ENCODE measurements around the gene DCAF17. TPM values are rescaled to one million over a fixed set of nuclear protein-coding genes. Genes with fewer than 3 reads are reported as not detected.
A peak's percentile ranks its signal among the peaks of the same experiment; 100 is the strongest.

DCAF17 gene
- 16.2 TPM for total RNA-seq (ENCODE audit: unreplicated experiment)
- long read RNA-seq, partial matches to known transcripts = 0 of 3 reads
- long read RNA-seq, other reads (novel, unspliced or antisense) = 3 of 3 reads

- no peaks in the 10 kb centered on the region for H3K9me3 Mint-ChIP-seq (ENCODE audit: unreplicated experiment)
- H3K4me1 Mint-ChIP-seq (ENCODE audit: unreplicated experiment) = peaks cover 12% of the 10 kb centered on the region
- DNase-seq (ENCODE audit: low spot score) = peak; percentile 93
- peak within 1 kb of the TSS; percentile 95 for H3K4me3 Mint-ChIP-seq (ENCODE audit: unreplicated experiment)
- TF ChIP-seq, protein P1, sequence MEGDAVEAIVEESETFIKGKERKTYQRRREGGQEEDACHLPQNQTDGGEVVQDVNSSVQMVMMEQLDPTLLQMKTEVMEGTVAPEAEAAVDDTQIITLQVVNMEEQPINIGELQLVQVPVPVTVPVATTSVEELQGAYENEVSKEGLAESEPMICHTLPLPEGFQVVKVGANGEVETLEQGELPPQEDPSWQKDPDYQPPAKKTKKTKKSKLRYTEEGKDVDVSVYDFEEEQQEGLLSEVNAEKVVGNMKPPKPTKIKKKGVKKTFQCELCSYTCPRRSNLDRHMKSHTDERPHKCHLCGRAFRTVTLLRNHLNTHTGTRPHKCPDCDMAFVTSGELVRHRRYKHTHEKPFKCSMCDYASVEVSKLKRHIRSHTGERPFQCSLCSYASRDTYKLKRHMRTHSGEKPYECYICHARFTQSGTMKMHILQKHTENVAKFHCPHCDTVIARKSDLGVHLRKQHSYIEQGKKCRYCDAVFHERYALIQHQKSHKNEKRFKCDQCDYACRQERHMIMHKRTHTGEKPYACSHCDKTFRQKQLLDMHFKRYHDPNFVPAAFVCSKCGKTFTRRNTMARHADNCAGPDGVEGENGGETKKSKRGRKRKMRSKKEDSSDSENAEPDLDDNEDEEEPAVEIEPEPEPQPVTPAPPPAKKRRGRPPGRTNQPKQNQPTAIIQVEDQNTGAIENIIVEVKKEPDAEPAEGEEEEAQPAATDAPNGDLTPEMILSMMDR (IDR thresholded peaks at IDR 0.05; ENCODE audit: unreplicated experiment) = peak; percentile 3
- peak within 1 kb of the TSS; percentile 80 for H3K27ac Mint-ChIP-seq (ENCODE audit: unreplicated experiment)
- H3K36me3 Mint-ChIP-seq (ENCODE audit: low read depth, unreplicated experiment) = peaks cover 21% of the 10 kb centered on the region
- H3K27me3 Mint-ChIP-seq (ENCODE audit: unreplicated experiment) = peaks cover 7% of the 10 kb centered on the region
These were observed at the start of gene DCAF17 for GRCh38 chr2:171434013-171434989. DCAF17 (plus strand) TSS chr2:171434226; CDS start chr2:171434578, 352 bp downstream.

DNA sequence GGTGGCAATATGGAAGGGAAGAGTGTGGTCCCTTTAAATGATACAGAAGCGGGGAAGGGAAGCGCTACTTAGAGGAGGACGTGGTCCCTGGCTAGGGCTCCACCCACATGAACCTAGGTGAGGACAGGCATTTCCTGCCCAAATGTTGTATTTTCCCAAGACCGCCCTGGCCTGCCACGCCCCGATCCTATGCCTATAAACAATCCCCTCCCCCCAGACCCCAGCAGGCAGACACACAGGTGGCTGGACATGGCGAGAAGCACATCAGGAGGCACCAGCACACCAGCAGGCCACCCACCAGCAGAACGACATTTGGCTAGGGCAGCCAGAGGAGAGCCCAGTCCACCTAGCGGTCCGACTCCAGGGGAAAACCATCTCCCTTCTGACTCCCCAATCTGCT lies 47.4 kb upstream of the DCAF17 start:
- Mint-ChIP-seq H3K4me1 (ENCODE audit: unreplicated experiment) (peaks cover 6% of the 10 kb centered on the region), H3K9me3 (ENCODE audit: unreplicated experiment) (no peaks in the 10 kb centered on the region), H3K27me3 (ENCODE audit: unreplicated experiment) (peaks cover 1% of the 10 kb centered on the region), H3K4me3 (ENCODE audit: unreplicated experiment) (no peak overlapping the region), H3K36me3 (ENCODE audit: low read depth, unreplicated experiment) (peaks cover 4% of the 10 kb centered on the region), H3K27ac (ENCODE audit: unreplicated experiment) (no peak overlapping the region)
- DNase-seq (ENCODE audit: low spot score) = no peak
- TF ChIP-seq, protein P1 (IDR thresholded peaks at IDR 0.05; ENCODE audit: unreplicated experiment) = no peak

- no peaks in the 10 kb centered on the region for H3K9me3 Mint-ChIP-seq (ENCODE audit: unreplicated experiment)
- no peak for DNase-seq (ENCODE audit: low spot score)
- TF ChIP-seq, protein P1 (IDR thresholded peaks at IDR 0.05; ENCODE audit: unreplicated experiment) = no peak
- peaks cover 1% of the 10 kb centered on the region for H3K27me3 Mint-ChIP-seq (ENCODE audit: unreplicated experiment)
- H3K36me3 Mint-ChIP-seq (ENCODE audit: low read depth, unreplicated experiment) = peaks cover 3% of the 10 kb centered on the region
- peaks cover 6% of the 10 kb centered on the region for H3K4me1 Mint-ChIP-seq (ENCODE audit: unreplicated experiment)
- H3K4me3 Mint-ChIP-seq (ENCODE audit: unreplicated experiment) = no peak overlapping the region
- H3K27ac Mint-ChIP-seq (ENCODE audit: unreplicated experiment) = no peak overlapping the region
These were observed 47.0 kb upstream of the DCAF17 start for GRCh38 chr2:171387052-171387451.

DNA sequence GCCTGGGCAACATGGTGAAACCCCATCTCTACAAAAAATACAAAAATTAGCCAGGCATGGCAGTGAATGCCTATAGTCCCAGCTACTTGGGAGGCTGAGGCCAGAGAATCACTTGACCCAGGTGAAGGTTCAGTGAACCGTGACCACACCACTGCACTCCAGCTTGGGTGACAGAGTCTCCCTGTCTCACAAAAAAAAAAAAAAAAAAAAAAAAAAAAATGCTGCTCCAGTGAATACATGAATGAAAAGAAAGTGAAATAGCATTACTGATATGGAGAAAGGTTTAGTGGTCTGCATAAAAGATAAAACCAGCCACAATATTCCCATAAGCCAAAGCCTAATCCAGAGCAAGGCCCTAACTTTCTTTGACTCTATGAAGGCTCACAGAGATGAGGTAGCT lies 44.7 kb upstream of the DCAF17 start:
- H3K27me3 Mint-ChIP-seq (ENCODE audit: unreplicated experiment) = peaks cover 1% of the 10 kb centered on the region
- TF ChIP-seq, protein P1 (IDR thresholded peaks at IDR 0.05; ENCODE audit: unreplicated experiment) = no peak
- peaks cover 3% of the 10 kb centered on the region for H3K36me3 Mint-ChIP-seq (ENCODE audit: low read depth, unreplicated experiment)
- DNase-seq (ENCODE audit: low spot score) = no peak
- peaks cover 6% of the 10 kb centered on the region for H3K4me1 Mint-ChIP-seq (ENCODE audit: unreplicated experiment)
- no peaks in the 10 kb centered on the region for H3K9me3 Mint-ChIP-seq (ENCODE audit: unreplicated experiment)
- H3K4me3 Mint-ChIP-seq (ENCODE audit: unreplicated experiment) = no peak overlapping the region
- H3K27ac Mint-ChIP-seq (ENCODE audit: unreplicated experiment) = no peak overlapping the region

DNA sequence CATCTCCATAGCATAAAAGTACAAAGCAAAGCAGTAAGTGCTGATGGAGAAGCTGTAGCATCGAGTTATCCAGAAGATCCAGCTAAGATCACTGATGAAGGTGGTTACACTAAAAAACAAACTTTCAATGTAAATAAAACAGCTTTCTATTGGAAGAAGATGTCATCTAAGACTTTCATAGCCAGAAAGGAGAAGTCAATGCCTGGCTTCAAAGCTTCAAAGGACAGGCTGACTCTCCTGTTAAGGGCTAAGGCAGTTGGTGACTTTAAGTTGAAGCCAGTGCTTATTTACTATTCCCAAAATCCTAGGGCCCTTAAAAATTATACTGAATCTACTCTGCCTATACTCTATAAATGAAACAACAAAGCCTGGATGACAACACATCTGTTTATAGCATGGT lies 44.2 kb upstream of the DCAF17 start:
- peaks cover 1% of the 10 kb centered on the region for H3K27me3 Mint-ChIP-seq (ENCODE audit: unreplicated experiment)
- TF ChIP-seq, protein P1 (IDR thresholded peaks at IDR 0.05; ENCODE audit: unreplicated experiment) = no peak
- no peak overlapping the region for H3K4me3 Mint-ChIP-seq (ENCODE audit: unreplicated experiment)
- peaks cover 3% of the 10 kb centered on the region for H3K36me3 Mint-ChIP-seq (ENCODE audit: low read depth, unreplicated experiment)
- peaks cover 6% of the 10 kb centered on the region for H3K4me1 Mint-ChIP-seq (ENCODE audit: unreplicated experiment)
- DNase-seq (ENCODE audit: low spot score) = no peak
- H3K9me3 Mint-ChIP-seq (ENCODE audit: unreplicated experiment) = no peaks in the 10 kb centered on the region
- H3K27ac Mint-ChIP-seq (ENCODE audit: unreplicated experiment) = no peak overlapping the region

Data from endothelial cell (in vitro differentiated cells).